GOT3 (cell line): ENCODE measurements around the gene LIPA.
"Not testable (repeated sequence)": the region's sequence is repeated elsewhere in the genome, so short reads cannot be mapped to it uniquely, and the experiment has no call there.

Experiments
- DNase-seq: peaks from one replicate; lab custom pipeline; 2025; ENCODE audit warnings: mixed read lengths; lab: John Stamatoyannopoulos, UW

LIPA gene

GRCh38 chr10:89207801-89208551 is 43.6 kb downstream of the LIPA start:
- no peak for DNase-seq

- peak; percentile 30 for DNase-seq
These were observed 44.3 kb downstream of the LIPA start, which contains the start of gene CH25H for GRCh38 chr10:89207181-89207800. CH25H (minus strand) TSS chr10:89207317; CDS start chr10:89207292, 25 bp downstream.

GRCh38 chr10:89206402-89207180 is 45.0 kb downstream of the LIPA start:
- no peak for DNase-seq

GRCh38 chr10:89204621-89205185 is 46.9 kb downstream of the LIPA start:
- no peak for DNase-seq

DNA sequence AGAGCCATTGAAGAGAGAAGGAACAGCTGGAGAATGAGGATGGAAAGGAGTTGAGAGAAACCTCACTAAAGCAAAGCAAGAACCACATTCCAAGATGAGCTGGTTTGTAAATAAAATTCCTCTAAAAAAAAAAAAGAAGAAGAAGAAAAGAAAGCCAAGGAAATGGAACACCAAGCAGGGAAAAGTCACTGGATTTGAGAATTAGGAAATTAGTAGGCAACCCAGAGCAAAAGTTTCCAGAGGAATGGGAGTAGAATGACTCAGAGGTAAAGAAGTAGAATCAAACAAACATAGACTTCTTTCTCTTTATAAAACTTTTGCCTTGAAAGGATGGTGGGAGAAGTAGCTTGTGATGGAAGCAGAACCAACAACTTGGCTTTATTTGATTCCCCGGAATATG is 48.3 kb downstream of the LIPA start:
- no peak for DNase-seq

DNA sequence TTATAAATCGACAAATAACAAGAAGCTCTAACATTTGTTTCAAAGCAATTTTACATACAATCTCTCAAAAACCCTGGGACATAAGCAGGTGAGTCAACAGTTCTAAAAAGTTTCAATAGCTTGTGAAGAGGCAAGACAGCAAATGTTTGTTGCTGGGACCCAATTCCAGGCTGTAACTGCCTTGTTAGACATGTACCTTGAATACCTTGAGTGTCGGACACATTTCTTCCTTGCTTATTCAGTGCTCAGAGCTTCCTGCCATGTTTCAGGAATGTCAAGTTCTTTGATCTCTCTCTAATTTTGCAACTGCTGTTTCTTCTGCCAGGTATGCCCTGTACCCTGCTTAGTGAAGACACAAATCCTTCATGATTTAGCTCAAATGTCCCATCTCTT is 49.5 kb downstream of the LIPA start:
- DNase-seq, result no peak

GRCh38 chr10:89201345-89202032 is 50.1 kb downstream of the LIPA start:
- no peak for DNase-seq

- no peak for DNase-seq
These were observed 54.1 kb downstream of the LIPA start for GRCh38 chr10:89197473-89197872.

- DNase-seq, result not testable (repeated sequence)
These were observed 60.3 kb downstream of the LIPA start for GRCh38 chr10:89191301-89191700.

- no peak for DNase-seq
These were observed 62.3 kb downstream of the LIPA start for GRCh38 chr10:89189211-89189734.

DNA sequence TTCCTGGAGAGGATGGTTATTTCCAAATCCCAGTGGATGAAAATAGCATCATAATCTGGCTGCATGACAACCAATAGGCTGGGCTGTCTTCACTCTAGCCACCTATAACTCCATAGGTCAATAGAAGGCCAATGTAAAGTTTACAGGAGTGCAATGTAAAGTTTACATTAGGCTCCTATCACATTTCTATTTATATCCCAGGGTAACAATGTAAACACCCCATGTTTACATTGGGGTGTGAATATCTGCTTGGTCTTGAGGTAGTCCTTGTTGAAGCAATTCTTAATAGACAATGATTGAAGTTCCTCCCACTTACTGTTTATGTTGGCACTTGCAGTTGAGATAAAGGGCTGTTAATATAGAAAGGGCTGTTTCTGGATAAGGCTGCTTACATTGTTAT is 65.9 kb downstream of the LIPA start:
- no peak for DNase-seq

GRCh38 chr10:89184638-89185037 is 66.9 kb downstream of the LIPA start:
- no peak for DNase-seq

- DNase-seq, result no peak
These were observed 68.0 kb downstream of the LIPA start for GRCh38 chr10:89183571-89183970.

DNA sequence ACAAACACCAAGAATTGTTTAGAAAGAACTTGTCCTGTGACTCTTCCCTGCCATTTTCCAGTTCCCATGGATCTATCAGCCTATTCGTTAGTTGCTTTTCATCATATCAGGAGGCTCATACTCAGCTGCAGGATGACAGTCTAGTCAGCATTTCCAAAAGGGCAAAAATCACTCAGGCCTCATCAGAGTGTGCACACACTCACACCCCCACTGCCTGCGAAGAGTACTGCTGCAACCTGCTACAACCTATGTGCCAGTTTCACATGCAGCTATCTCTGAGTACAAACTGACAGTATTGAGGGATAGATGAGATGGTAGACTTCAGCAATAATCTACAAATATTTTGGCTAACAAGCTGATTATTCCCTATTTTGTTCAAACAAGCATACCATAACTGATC is 68.7 kb downstream of the LIPA start:
- DNase-seq, result no peak

DNA sequence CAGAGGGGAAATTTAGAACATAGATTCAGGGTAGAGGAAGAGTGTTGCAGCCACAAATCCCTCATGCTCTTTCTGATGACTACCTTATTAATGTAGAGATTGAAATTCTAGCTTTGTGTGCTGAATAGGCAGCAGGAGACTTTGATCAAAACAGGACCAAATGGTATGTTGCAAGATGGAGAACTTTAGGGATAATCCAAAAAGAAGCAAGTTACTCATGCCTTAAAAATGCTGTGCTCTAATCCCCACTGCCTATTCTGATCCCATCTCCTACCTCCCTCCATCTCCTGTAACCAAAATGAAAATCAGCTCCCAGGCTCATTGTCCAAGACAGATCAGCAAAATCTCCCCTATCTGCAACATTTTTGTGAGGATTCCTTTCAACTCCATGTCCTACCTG is 75.8 kb downstream of the LIPA start:
- DNase-seq, result no peak

GRCh38 chr10:89173075-89173474 is 78.5 kb downstream of the LIPA start:
- DNase-seq, result no peak

DNA sequence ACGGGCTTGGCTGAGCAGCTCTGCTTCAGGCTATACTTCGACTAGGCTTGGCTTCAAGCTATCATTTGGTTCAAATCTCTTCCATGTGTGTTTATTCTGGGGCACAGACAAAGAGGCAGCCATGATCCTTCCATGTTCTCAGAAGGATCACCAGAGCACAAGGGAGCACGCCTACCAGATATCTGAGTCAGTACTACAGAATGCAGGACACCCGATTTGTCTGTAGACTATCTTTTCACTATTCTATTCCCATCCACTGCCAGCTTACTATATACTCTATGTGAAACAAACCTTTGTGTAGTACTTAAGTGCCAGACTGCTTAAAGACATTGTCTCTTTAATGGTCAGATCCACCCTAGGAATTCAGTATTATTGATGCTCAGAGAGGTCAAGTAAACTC is 79.6 kb downstream of the LIPA start:
- DNase-seq, result no peak

DNA sequence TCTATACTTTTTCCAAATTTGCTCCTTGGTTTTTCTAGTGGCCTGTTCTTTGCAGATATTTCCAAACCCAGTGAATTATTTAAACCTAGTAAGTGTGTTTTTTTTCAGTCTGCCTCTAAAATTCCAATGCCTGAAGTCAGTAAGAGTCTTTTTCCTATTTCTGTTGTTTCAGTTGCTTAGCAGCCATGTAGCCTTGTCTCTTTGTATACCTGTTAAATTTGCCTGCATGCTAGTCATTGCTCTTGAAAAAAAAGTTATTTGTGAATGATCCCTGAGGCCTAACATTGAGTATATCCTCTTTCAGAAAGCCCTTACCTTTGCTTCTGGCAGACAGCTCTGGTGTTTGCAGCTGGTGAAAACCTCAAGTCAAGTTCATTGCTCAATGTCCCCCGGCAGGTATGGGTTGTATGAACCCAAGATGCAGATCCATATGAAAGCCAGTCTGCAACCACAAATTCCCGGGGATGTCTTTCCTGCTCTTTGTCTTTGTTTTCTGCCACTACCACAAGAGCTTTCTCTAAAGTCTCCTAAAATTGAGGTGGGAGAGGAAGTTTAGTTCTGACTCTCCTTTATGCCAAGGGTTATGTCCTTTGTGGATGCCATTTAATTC is 80.2 kb downstream of the LIPA start:
- DNase-seq, result no peak

GRCh38 chr10:89168354-89168900 is 83.1 kb downstream of the LIPA start:
- DNase-seq, result not testable (repeated sequence)

- DNase-seq, result no peak
These were observed 83.7 kb downstream of the LIPA start for GRCh38 chr10:89167915-89168314.

- DNase-seq, result no peak
These were observed 85.7 kb downstream of the LIPA start for GRCh38 chr10:89165923-89166322.
